DMS 273 (cell line): Measurements from ENCODE around the gene BRF1.
A peak's percentile ranks its signal among the peaks of the same experiment; 100 is the strongest.

ENCODE experiments used
- DNase-seq: peaks from one replicate; lab custom pipeline; 2025; ENCODE audit not compliant: unreplicated experiment; lab: John Stamatoyannopoulos, UW

Gene BRF1

GRCh38 chr14:105197211-105197641 is 103.6 kb downstream of the BRF1 start:
- peak; percentile 52 for DNase-seq

GRCh38 chr14:105196265-105196960 is 104.4 kb downstream of the BRF1 start:
- no peak for DNase-seq

DNA sequence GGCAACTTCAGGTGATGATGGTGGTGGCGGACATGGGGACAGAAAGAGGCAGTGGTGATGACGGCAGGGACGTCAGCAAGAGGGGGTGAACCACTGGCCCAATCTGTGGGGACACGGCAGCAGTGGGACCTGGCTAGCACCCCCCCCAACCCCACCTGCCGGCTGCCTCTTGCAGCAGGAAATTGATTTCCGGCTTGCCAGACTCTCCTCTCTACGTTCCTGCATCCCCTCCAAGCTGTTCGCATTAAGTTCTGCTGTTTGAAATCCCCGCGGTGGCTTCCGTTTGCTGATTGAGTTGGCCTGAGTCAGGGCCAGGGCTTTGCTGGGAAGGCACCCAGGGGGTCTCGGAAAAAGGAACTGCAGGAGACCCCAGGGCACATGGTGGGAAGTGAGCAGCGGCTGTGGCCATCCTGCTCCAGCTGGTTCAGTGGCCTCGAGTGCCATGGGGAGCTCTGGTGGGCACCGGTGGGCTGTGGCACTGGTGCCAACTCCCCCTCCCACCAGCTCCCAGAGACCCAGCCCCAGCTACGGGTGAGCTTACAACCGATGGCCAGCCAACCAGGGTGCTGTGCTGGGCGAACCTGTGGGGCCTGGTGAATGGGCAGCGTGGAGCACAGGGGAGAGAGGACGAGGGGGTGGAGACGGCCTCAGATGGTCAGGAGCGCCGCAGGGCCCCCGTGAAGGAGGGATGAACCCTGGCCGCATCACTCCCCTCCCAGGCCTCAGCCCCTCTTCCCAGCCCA is 105.1 kb downstream of the BRF1 start:
- peak; percentile 50 for DNase-seq

DNA sequence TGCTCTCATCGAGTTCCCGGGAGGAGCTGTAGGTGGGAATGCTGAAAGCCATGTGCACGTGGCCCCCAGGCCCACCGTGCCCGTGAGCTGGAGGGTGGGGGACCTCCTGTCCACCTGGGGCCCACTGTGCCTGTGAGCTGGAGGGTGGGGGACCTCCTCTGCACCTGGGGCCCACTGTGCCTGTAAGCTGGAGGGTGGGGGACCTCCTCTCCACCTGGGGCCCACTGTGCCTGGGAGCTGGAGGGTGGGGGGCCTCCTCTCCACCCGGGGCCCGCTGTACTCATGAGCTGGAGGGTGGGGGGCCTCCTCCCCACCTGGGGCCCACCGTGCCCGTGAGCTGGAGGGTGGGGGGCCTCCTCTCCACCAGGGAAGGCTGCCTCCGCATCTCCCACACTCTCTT is 105.8 kb downstream of the BRF1 start:
- DNase-seq, result no peak

- DNase-seq, result peak; percentile 55
These were observed 106.7 kb downstream of the BRF1 start for GRCh38 chr14:105193916-105194782.

DNA sequence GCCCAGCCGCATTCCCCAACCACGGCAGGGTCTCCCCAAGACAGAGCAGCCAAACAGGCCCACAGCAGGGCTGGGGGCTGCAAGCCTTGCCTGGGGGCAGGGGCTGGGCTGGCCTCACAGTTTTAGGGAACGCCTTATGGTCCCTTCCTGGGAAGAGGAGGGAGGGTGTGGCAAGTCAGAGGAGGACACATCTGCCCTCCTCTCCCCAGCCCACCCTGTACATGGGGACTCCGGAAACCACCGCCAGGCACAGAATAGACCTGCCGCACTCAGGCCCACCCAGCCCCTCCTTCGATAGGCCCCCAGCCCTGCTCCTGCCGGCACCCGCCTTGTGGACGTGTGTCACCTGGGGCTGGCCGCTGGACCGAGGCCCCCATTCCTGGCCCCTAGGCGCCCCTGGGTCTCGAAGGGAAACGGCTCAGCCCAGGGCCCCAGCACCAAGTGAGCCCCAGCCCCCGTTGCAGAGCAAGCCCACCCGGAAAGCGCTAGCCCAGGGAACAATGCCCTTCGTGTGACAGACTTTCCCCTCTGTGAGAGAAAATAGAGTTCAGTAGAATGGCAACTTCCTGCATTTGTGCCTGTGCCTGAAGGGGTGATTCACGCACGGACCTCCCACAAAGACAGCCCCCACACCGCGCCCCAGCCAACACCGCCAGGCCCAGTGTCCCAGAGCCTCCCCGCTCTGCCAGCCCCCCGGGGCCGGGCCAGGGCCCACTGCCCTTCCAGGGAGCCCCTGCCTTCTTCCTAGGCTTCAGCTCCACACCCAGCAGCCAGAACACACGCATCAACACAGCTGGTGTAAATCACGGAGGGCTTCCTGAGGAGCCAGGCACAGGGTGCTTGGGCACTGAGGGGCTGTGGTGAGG is 107.7 kb downstream of the BRF1 start:
- DNase-seq, result no peak

DNA sequence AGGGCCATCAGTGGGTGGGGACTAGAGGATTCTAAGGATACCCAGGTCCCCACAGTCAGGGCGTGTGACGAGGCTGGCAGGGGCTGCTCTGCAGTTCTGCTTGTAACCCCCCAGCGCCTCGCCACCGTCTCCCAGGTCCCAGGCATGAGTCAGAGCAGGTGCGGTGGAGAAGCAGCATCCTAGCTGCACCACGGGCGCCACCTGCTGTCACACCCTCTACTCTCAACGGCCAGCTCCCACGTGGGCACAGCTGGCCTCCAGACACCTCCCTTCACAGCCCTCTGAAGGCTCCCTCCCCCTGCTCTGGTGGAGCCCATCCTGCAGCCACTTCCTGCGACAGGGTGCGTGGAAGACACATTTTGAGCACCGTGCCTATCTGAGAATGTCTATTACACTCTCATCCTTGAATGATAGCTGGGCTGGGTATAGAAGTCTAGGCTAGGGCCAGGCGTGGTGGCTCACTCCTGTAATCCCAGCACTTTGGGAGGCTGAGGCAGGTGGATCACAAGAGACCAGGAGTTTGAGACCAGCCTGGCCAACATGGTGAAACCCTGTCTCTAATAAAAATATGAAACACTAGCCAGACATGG is 112.8 kb downstream of the BRF1 start:
- DNase-seq, result no peak

GRCh38 chr14:105187116-105187515 is 113.7 kb downstream of the BRF1 start:
- peak; percentile 39 for DNase-seq

DNA sequence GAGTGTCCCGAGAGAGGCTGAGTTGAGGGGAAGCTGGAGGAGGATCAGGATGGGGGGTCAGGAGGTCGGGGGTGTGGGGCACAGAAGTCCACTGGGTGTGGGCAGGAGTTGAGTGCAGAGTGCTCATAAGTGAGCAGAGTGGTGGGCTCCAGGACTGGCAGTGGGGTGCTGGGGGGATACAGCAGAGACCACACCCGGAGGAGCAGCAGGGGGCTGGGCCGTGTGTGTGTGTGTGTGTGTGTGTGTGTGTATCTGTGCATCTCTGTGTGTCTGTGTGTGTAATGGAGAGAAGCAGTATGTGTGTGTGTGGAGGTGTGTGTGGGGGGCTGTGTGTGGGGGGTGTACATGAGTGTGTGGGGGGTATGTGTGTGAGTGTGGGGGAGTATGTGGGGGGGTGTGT is 114.8 kb downstream of the BRF1 start:
- DNase-seq, result no peak

- DNase-seq, result no peak
These were observed 115.8 kb downstream of the BRF1 start for GRCh38 chr14:105185001-105185400.

- DNase-seq, result no peak
These were observed 116.3 kb downstream of the BRF1 start for GRCh38 chr14:105184461-105184860.

- DNase-seq, result no peak
These were observed 118.3 kb downstream of the BRF1 start for GRCh38 chr14:105182296-105183020.

DNA sequence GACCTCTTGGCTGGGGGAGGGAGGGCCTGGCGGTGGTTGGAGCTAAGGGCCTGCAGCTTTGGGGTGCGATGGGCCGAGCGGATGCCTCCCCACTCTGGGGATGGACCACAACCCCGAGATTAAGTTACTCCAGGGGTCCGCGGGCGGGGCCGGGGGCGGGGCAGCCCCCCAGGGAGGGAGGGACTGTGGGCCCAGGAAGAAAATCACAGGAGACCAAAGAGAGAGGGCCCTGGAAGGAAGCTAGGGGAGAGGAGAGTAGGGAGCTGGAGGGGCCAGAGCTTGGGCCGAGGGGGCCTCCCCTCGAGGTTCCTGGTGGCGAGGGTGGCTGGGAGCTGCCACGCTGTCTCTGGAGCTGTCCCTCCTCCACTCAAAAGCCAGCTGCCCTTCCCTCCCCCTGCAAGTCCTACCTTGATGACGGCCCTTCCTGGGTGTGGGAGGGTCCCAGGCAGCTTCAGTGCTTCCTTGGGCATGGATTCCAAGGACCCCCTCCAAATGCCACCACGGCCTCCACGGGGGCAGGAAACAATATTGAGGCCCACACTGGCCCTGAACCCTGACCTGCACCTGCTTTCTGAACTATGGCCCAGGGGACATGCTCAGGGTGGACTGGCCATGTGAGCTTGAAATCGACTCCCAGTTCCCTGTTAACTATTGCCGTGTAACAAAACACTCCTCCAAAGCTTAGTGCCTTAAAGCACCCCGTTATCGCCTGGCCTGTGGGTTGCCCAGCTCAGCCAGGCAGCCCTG is 119.1 kb downstream of the BRF1 start:
- no peak for DNase-seq

GRCh38 chr14:105180592-105181548 is 119.9 kb downstream of the BRF1 start, which contains the start of gene NUDT14:
NUDT14 (minus strand) TSS chr14:105181312; CDS start chr14:105181209, 103 bp downstream.
- DNase-seq, result peak; percentile 79

DNA sequence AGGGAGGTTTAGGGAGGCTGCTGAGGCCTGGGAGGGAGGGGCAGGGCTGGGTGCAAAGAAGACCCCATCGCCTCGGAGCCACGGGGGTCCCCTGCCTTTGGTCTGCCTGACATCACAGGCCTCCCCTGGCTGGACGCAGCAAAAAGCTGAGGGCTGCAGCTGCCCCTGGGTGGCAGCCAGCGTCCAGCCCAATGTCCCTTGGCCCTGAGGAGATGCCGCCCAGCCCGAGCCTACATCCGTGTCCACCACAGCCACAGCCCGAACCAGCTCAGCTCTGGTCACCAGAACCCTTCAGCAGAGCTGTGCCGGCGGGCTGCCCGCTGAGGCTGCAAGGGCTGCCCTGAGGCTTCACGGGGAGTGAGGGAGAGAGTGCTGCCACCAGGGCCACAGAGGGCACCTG is 121.6 kb downstream of the BRF1 start:
- DNase-seq, result no peak

DNA sequence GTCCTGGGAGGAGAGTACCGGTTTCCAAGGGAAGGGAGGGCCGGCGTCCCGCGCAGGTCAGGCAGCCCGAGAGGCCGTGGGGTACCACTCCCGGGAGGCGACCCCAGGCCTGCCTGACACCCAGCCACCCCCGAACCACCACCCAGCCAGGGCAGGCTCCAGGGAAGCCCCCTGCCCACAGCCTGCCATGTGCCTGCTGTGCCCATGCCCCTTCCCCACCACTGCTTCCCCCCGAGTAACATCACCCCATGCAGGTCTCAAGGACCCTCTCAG is 122.0 kb downstream of the BRF1 start:
- no peak for DNase-seq

- no peak for DNase-seq
These were observed 122.5 kb downstream of the BRF1 start for GRCh38 chr14:105178069-105178867.
